ENCODE results near the gene STYXL2.

Gene STYXL2

GRCh38 chr1:167093846-167094516 is at the start of gene STYXL2:
Gene STYXL2 (plus strand): TSS chr1:167094075. CDS start chr1:167094850, 775 bp downstream.
- no peak for DNase-seq (ENCODE audit: low read depth in 2 of 2)

GRCh38 chr1:167051907-167052306 is 42.0 kb upstream of the STYXL2 start:
- DNase-seq (ENCODE audit: low read depth in 2 of 2), result no peak

GRCh38 chr1:167052389-167052788 is 41.5 kb upstream of the STYXL2 start:
- no peak for DNase-seq (ENCODE audit: low read depth in 2 of 2)

DNA sequence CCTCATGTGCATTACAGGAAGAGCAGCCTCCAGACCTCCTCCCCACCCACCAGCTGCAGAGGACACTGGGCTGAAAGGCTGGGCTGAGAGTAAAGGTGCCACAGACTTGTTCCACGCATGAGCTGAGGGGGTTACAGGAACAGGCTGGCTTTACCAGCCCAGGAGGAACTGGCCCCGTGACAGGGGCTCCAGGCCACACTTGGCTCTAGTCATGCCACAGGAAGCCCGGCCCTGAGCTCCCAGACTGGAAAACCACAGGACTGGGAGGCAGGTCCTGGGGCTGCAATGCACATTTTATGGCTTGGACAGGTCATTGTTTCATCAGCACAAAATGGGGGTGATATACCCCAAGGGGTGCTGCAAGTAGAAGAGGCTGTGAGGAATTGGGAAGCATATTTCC is 39.3 kb upstream of the STYXL2 start:
- no peak for DNase-seq (ENCODE audit: low read depth in 2 of 2)

GRCh38 chr1:167054946-167055630 is 38.8 kb upstream of the STYXL2 start:
- DNase-seq (ENCODE audit: low read depth in 2 of 2), result no peak

GRCh38 chr1:167056529-167057231 is 37.2 kb upstream of the STYXL2 start:
- DNase-seq (ENCODE audit: low read depth in 2 of 2), result no peak

- no peak for DNase-seq (ENCODE audit: low read depth in 2 of 2)
These were observed 36.6 kb upstream of the STYXL2 start for GRCh38 chr1:167057241-167057688.

DNA sequence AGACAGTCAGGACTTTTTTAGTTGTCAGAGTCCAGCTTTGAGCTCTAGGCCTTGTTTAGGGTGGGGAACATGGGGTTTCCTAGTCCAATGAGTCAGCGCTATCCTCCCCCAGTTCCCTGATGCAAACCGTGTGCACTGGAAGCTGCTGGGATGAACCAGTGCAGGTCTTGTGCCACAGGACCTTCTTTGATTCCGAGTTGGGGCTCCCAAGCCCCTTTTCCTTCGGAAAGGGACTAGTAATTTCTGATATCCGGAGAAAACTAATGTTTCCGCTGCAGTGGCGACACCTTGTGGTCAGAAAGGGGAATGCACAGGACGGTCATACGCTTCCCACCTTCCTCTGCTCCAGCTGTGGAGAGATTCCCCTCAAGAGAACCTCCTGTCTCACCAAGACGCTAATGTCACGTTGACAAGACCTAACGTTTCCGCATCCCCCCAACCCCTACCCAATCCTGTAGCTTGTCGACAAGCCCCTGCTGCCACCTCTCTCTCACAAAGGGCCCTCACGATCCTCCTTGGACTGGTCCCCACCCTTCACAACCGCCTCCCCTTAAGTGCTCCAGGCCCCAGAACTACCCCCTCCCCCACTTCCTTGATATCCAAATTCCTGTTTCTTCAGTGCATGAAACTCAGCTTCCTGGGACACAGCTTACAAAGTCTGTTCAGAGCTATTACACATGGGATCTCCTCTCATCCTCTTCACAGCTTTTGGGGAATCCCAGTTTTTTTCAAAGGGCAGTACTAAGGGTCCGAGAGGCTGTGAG is 34.6 kb upstream of the STYXL2 start:
- DNase-seq (ENCODE audit: low read depth in 2 of 2), result peak; percentile 68 to 76

- no peak for DNase-seq (ENCODE audit: low read depth in 2 of 2)
These were observed 34.1 kb upstream of the STYXL2 start for GRCh38 chr1:167059809-167060107.

DNA sequence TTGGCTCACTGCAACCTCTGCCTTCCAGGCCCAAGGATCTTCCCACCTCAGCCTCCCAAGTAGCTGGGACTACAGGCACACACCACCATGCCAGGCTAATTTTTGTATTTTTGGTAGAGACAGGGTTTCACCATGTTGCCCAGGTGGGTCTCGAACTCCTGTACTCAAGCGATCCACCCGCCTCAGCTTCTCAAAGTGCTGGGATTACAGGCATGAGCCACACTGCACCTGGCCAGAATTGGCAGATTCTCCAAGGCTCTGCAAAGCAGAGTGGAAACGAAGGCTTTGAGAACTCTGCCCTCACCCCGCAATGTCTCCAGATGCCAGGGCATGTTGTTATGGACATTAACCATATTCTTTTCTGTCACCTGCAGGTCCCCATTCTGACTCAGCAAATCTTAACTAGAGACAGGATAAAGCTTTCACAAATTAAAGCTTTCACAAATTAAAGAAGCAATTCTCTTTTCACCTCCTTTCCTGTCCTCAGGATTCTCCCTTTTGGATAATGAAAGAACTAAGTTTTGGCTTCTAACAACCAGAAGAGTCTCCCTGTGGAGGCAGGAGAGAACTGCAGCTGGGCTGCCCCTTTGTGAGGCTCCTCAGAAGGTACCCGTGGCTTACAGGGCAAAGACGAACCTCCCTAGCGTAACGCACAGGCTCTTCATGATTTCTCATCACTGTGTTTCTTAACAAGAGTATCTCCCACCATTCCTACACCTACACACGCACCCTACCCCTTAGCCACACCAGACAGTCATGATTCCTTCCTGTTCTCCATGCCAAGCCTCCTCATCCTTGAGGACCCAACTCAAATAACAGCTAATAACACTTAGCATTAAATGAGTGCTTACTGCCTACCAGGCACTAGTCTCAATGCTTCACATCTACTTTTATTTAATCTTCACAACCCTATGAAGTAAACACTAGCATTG is 33.5 kb upstream of the STYXL2 start:
- DNase-seq (ENCODE audit: low read depth in 2 of 2), result no peak

DNA sequence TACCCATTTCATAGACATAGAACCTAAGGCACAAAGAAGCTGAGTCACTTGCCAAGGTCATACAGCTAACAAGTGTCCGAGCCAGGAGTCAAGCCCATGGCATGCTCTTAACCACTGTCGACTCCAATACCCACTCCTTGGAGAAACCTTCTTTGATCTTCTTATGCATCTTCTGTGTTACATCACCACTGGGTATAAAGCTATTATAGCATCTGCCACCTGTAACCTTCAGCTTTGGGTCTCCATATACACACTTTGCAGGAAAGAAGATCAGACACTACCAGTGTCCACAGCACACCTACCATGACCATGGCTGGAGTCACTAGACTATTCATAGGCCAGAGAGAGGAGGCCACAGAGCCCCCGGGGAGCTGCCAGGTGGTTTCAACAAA is 32.8 kb upstream of the STYXL2 start:
- no peak for DNase-seq (ENCODE audit: low read depth in 2 of 2)

GRCh38 chr1:167064621-167065020 is 29.3 kb upstream of the STYXL2 start:
- DNase-seq (ENCODE audit: low read depth in 2 of 2), result no peak

DNA sequence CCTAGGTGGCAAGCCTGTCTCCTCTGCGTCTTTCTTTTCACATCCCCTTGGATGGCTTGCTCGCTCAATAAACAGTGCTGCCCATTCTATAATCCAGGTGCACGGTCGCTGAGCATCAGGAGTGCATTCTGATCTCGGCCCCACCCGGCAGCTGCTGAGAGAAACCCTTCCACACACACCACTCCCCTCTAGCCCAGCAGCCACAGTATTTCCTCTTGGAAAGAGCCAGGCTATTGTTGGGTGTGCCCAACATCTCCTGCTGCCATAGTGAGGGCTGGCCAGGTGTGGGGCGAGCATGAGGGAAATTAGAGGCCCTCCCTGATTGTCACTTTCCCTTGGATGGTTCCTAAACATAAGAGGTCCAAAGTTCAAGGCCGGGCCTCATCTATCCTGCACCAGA is 28.4 kb upstream of the STYXL2 start:
- no peak for DNase-seq (ENCODE audit: low read depth in 2 of 2)

GRCh38 chr1:167066333-167067122 is 27.3 kb upstream of the STYXL2 start:
- peak; percentile 78 to 82 for DNase-seq (ENCODE audit: low read depth in 2 of 2)

GRCh38 chr1:167067904-167068303 is 26.0 kb upstream of the STYXL2 start:
- DNase-seq (ENCODE audit: low read depth in 2 of 2), result no peak

- no peak for DNase-seq (ENCODE audit: low read depth in 2 of 2)
These were observed 25.1 kb upstream of the STYXL2 start for GRCh38 chr1:167068761-167069160.

GRCh38 chr1:167071286-167071685 is 22.6 kb upstream of the STYXL2 start:
- no peak for DNase-seq (ENCODE audit: low read depth in 2 of 2)

GRCh38 chr1:167076136-167076710 is 17.7 kb upstream of the STYXL2 start:
- DNase-seq (ENCODE audit: low read depth in 2 of 2), result no peak

GRCh38 chr1:167077128-167077867 is 16.6 kb upstream of the STYXL2 start:
- no peak for DNase-seq (ENCODE audit: low read depth in 2 of 2)
